Neural progenitor cell (in vitro differentiated cells): Measurements from ENCODE around the gene DMRTC2.

ENCODE experiments used
- CTCF ChIP-seq: fragments of 200-600 bp; sonication (generic); IDR thresholded peaks from 2 replicates; pipeline ENCODE4 v1.5.1; 2017; ENCODE audit warnings: antibody characterized with exemption, mild to moderate bottlenecking
- EZH2 ChIP-seq: fragments of 200-600 bp; sonication (generic); IDR thresholded peaks from 2 replicates; pipeline ENCODE4 v1.6.1; 2017; ENCODE audit warnings: antibody characterized with exemption, mild to moderate bottlenecking, moderate library complexity

- TF ChIP-seq EZH2 (no peak), CTCF (no peak)
Observed at GRCh38 chr19:41796362-41796761, 48.5 kb upstream of the DMRTC2 start, which contains the start of gene CEACAM3.
